ENCODE measurements around the gene KCNN2. TPM values are rescaled to one million over a fixed set of nuclear protein-coding genes. Genes with fewer than 3 reads are reported as not detected.

KCNN2 gene
- total and polyA plus RNA-seq, 10 of the 15 experiments (the other 5 are each of a cell fraction or from before 2014, with no cell fraction given) = 0.21 to 3.6 (median 0.79) TPM

- CTCF ChIA-PET = interaction anchor here (0.5 to 10.8 kb wide), 39 partner anchors 11 to 935 kb away, joined by 3 to 347 read pairs (median 4); partner anchors contain the start of gene KCNN2
- 0% methylated on average over 16 of the region's 16 CpGs for WGBS (ENCODE audit: insufficient coverage, insufficient replicate concordance, low lambda C conversion rate, missing lambda C conversion rate)
- intact Hi-C loops (cut with micrococcal nuclease; ENCODE audit: unreplicated experiment) = loop anchor here (1.0 to 5.0 kb wide), 7 partner anchors 89 to 837 kb away; no protein-coding TSS in a partner anchor
- TF ChIP-seq CREB1 (IDR thresholded peaks at IDR 0.05; ENCODE audit: low read depth) (0 out of 2 replicates have a peak, but pooled peaks have one; percentile 32), BCL3 (IDR thresholded peaks at IDR 0.05; ENCODE audit: borderline replicate concordance, insufficient read depth, low read depth, low read length, poor library complexity, severe bottlenecking) (peak; percentile 59), TCF3 (IDR thresholded peaks at IDR 0.05; ENCODE audit: borderline replicate concordance, insufficient read depth, low read depth, low read length) (0 out of 2 replicates have a peak, but pooled peaks have one; percentile 38), FOXM1 (IDR thresholded peaks at IDR 0.05; ENCODE audit: low read depth, low read length) (peak; percentile 75), FOS (IDR thresholded peaks at IDR 0.05; ENCODE audit: borderline replicate concordance, extremely low read depth, insufficient read length) (no peak), PAX5 (IDR thresholded peaks at IDR 0.05; ENCODE audit: borderline replicate concordance, low read depth, low read length) (peak; percentile 48; the same call in 1 of the 2 replicates), RELA (IDR thresholded peaks at IDR 0.05; ENCODE audit: borderline replicate concordance, partially characterized antibody) (peak; percentile 99), USF1 (IDR thresholded peaks at IDR 0.05; ENCODE audit: borderline replicate concordance, extremely low read length, insufficient read depth, low read depth, low read length) (no peak), SUZ12 (IDR thresholded peaks at IDR 0.05; ENCODE audit: unreplicated experiment) (no peak), TCF7 (IDR thresholded peaks at IDR 0.05; ENCODE audit: borderline replicate concordance) (no peak), ZNF207 (IDR thresholded peaks at IDR 0.05; ENCODE audit: borderline replicate concordance) (peak; percentile 83; the same call in 1 of the 2 replicates), CREM (IDR thresholded peaks at IDR 0.05; ENCODE audit: low read depth) (0 out of 2 replicates have a peak, but pooled peaks have one; percentile 22), YY1 (IDR thresholded peaks at IDR 0.05; ENCODE audit: low read depth, low read length) (peak; percentile 65; the same call in 1 of the 2 replicates), CEBPB (IDR thresholded peaks at IDR 0.05; ENCODE audit: borderline replicate concordance in 1 of 2, low read depth in 2 of 2, low read length in 2 of 2) (no peak), CHD1 (IDR thresholded peaks at IDR 0.05; ENCODE audit: low read depth, low read length) (no peak), CTCF (IDR thresholded peaks at IDR 0.05 in 2 of 3, conservative IDR thresholded peaks at IDR 0.05 in 1 of 3; ENCODE audit: control insufficient read depth in 2 of 3, extremely low read depth in 1 of 3, insufficient read depth in 1 of 3, low read depth in 3 of 3, low read length in 3 of 3) (peak; percentile 84 to 98 (median 89)), GATAD2B (conservative IDR thresholded peaks at IDR 0.05; ENCODE audit: low read depth) (no peak)
Measured at GRCh38 chr5:114449860-114450421, 88.1 kb downstream of the KCNN2 start.

More at GRCh38 chr5:114449860-114450421, 88.1 kb downstream of the KCNN2 start:
- H3K79me2 ChIP-seq (ENCODE audit: control insufficient read depth, insufficient read depth, low read length) = no peaks in the 10 kb centered on the region
- FAIRE-seq (peak; percentile 90), ATAC-seq (peak; percentile 97), DNase-seq (ENCODE audit: low read depth, low spot score) (peak; percentile 60)
- SMC1A ChIA-PET (ENCODE audit: uncharacterized antibody, unreplicated experiment) = interaction anchor here (0.6 to 9.1 kb wide), 28 partner anchors 9 to 838 kb away, joined by 3 to 297 read pairs (median 6); partner anchors contain the start of gene KCNN2
- no peak overlapping the region for H2AFZ ChIP-seq (ENCODE audit: control insufficient read depth, low read depth, low read length)
- H3K4me1 ChIP-seq (ENCODE audit: control insufficient read depth, insufficient read depth, low read length) = no peaks in the 10 kb centered on the region
- H4K20me1 ChIP-seq (ENCODE audit: control insufficient read depth, insufficient read depth) = no peaks in the 10 kb centered on the region
- in situ Hi-C loops (cut with MboI) = loop anchor here (5.0 to 25.0 kb wide), 6 partner anchors 88 to 1137 kb away; partner anchors contain the start of gene KCNN2
- RAD21 ChIA-PET (ENCODE audit: unreplicated experiment) = interaction anchor here (0.6 to 9.7 kb wide), 19 partner anchors 8 to 1586 kb away, joined by 3 to 318 read pairs (median 4); partner anchors contain the start of gene KCNN2
- no peaks in the 10 kb centered on the region for H3K27me3 ChIP-seq (replicated peaks in 1 of 2; ENCODE audit: control insufficient read depth in 2 of 2, insufficient read depth in 2 of 2, low read length in 1 of 2)
- H3K27ac ChIP-seq (ENCODE audit: control insufficient read depth, insufficient read depth) = no peak overlapping the region
- no peak overlapping the region for H3K9ac ChIP-seq (ENCODE audit: control insufficient read depth, insufficient read depth, low read length)
- POLR2A ChIA-PET = interaction anchor here (1.1 kb wide), 1 partner anchor 11 kb away, joined by 3 read pairs; no protein-coding TSS in a partner anchor
- H3K4me3 ChIP-seq = no peak overlapping the region
- H3K9me3 ChIP-seq (replicated peaks; ENCODE audit: control insufficient read depth, insufficient read depth, low read length) = no peaks in the 10 kb centered on the region
- no peak overlapping the region for H3K4me2 ChIP-seq (ENCODE audit: control insufficient read depth, insufficient read depth)
- no TSS peak for BruUV-seq (replicated peaks)
- H3K36me3 ChIP-seq (ENCODE audit: control insufficient read depth in 2 of 2, insufficient read depth in 2 of 2, low read length in 1 of 2) = no peaks in the 10 kb centered on the region
